HG02642 (cell line): ENCODE data around the gene ARRDC1.
"Not testable (repeated sequence)": the region's sequence is repeated elsewhere in the genome, so short reads cannot be mapped to it uniquely, and the experiment has no call there.

Source experiments
- ATAC-seq: cut with Tn5 transposase; IDR thresholded peaks from one replicate; pipeline ENCODE4 v1.9.1; 2021; ENCODE audit warnings: mild to moderate bottlenecking; ENCODE audit not compliant: unreplicated experiment, poor library complexity

ARRDC1 gene

GRCh38 chr9:137605121-137606004 lies at the start of gene ARRDC1:
Gene ARRDC1 (plus strand): TSS chr9:137605686. CDS start chr9:137605718, 32 bp downstream.
- peak; percentile 73 for ATAC-seq

- ATAC-seq, result no peak
Measured at GRCh38 chr9:137556069-137556838, 49.2 kb upstream of the ARRDC1 start.

- ATAC-seq, result no peak
Measured at GRCh38 chr9:137558127-137558526, 47.4 kb upstream of the ARRDC1 start.

GRCh38 chr9:137564134-137564533 lies 41.4 kb upstream of the ARRDC1 start:
- no peak for ATAC-seq

- ATAC-seq, result no peak
Measured at GRCh38 chr9:137564817-137565411, 40.6 kb upstream of the ARRDC1 start.

GRCh38 chr9:137568445-137568844 lies 37.0 kb upstream of the ARRDC1 start:
- ATAC-seq, result not testable (repeated sequence)

- ATAC-seq, result no peak
Measured at GRCh38 chr9:137569609-137570203, 35.8 kb upstream of the ARRDC1 start.

- ATAC-seq, result no peak
Measured at GRCh38 chr9:137570566-137570965, 34.9 kb upstream of the ARRDC1 start.

- ATAC-seq, result no peak
Measured at GRCh38 chr9:137574192-137574591, 31.3 kb upstream of the ARRDC1 start.

- no peak for ATAC-seq
Measured at GRCh38 chr9:137575364-137575715, 30.1 kb upstream of the ARRDC1 start.

GRCh38 chr9:137575716-137576411 lies 29.6 kb upstream of the ARRDC1 start:
- ATAC-seq, result no peak

GRCh38 chr9:137578518-137579258 lies 26.8 kb upstream of the ARRDC1 start, which contains the start of gene DPH7:
Gene DPH7 (minus strand): TSS chr9:137578925. CDS start chr9:137578777, 148 bp downstream.
- ATAC-seq, result peak; percentile 87

GRCh38 chr9:137579259-137579604 lies 26.3 kb upstream of the ARRDC1 start:
- ATAC-seq, result no peak

- ATAC-seq, result no peak
Measured at GRCh38 chr9:137580209-137580953, 25.1 kb upstream of the ARRDC1 start.

GRCh38 chr9:137580954-137581322 lies 24.5 kb upstream of the ARRDC1 start:
- ATAC-seq, result no peak

- ATAC-seq, result no peak
Measured at GRCh38 chr9:137581361-137582285, 23.9 kb upstream of the ARRDC1 start.

GRCh38 chr9:137582286-137582860 lies 23.1 kb upstream of the ARRDC1 start:
- no peak for ATAC-seq
